HepG2 (cell line): ENCODE data around the gene CARMIL1. TPM values are rescaled to one million over a fixed set of nuclear protein-coding genes. Genes with fewer than 3 reads are reported as not detected.

ENCODE experiments used
- ETS1 ChIP-seq: sonication (generic); formaldehyde crosslinking; IDR thresholded peaks from 2 replicates; pipeline ENCODE4 v1.4.0; 2020; ENCODE audit warnings: missing genetic modification reagents
- HINFP ChIP-seq: sonication (generic); formaldehyde crosslinking; IDR thresholded peaks from 2 replicates; pipeline ENCODE4 v1.4.0; 2020; ENCODE audit warnings: low read depth, mild to moderate bottlenecking, missing genetic modification reagents
- KLF11 ChIP-seq: IDR thresholded peaks from 2 replicates; pipeline ENCODE4 v1.6.1; 2016; ENCODE audit warnings: missing compliant biosample characterization
- MED1 ChIP-seq: sonication (generic); formaldehyde crosslinking; IDR thresholded peaks from 2 replicates; pipeline ENCODE4 v1.4.0; 2020; ENCODE audit warnings: missing genetic modification reagents
- POLR2AphosphoS5 ChIP-seq: IDR thresholded peaks from 2 replicates; pipeline ENCODE4 v1.6.1; 2012; ENCODE audit warnings: low read depth, low read length
- SP4 ChIP-seq: sonication (generic); formaldehyde crosslinking; IDR thresholded peaks from 2 replicates; pipeline ENCODE4 v1.8.1; 2023; ENCODE audit warnings: mild to moderate bottlenecking, missing genetic modification reagents
- TBX2 ChIP-seq: sonication (generic); formaldehyde crosslinking; IDR thresholded peaks from 2 replicates; pipeline ENCODE4 v1.5.0; 2020; ENCODE audit warnings: missing genetic modification reagents, mild to moderate bottlenecking, borderline replicate concordance
- ZNF3 ChIP-seq: IDR thresholded peaks from 2 replicates; pipeline ENCODE4 v1.7.0; 2017; ENCODE audit warnings: inconsistent platforms
- ZNF775 ChIP-seq: sonication (generic); formaldehyde crosslinking; IDR thresholded peaks from 2 replicates; pipeline ENCODE4 v1.4.0; 2020; ENCODE audit warnings: missing genetic modification reagents, mild to moderate bottlenecking, moderate library complexity, borderline replicate concordance
- ZNF841 ChIP-seq: sonication (generic); formaldehyde crosslinking; IDR thresholded peaks from 2 replicates; pipeline ENCODE4 v1.8.1; 2023; ENCODE audit warnings: missing genetic modification reagents, borderline replicate concordance
- ZNF883 ChIP-seq: sonication (generic); formaldehyde crosslinking; IDR thresholded peaks from 2 replicates; pipeline ENCODE4 v1.5.1; 2020; ENCODE audit warnings: mild to moderate bottlenecking, missing genetic modification reagents; ENCODE audit errors: not compliant biosample characterization
- ZSCAN20 ChIP-seq: sonication (generic); formaldehyde crosslinking; IDR thresholded peaks from 2 replicates; pipeline ENCODE4 v1.4.0; 2020; ENCODE audit warnings: missing genetic modification reagents, mild to moderate bottlenecking, borderline replicate concordance
- polyA plus RNA-seq, 8 experiments: library from polyadenylated mRNA; depleted of rRNA in 3 of 8; stranded (reverse) in 7 of 8; unstranded in 1 of 8; fragments of >200 nt; fragmentation: Illumina TruSeq in 4 of 8; extraction: Trizol in 4 of 8; gene quantifications; 2 replicates each; pipeline versions ENCODE4 v1.2.1 to v1.2.3, GENCODE V29; 2011 to 2016; ENCODE audit warnings: low read depth in 4 of 8, missing spikeins in 1 of 8, mixed read lengths in 1 of 8; ENCODE audit not compliant: insufficient read depth in 1 of 8
- total RNA-seq, 5 experiments: library from RNA; depleted of rRNA; stranded (reverse); fragments of >200 nt; fragmentation: Illumina TruSeq; extraction: Trizol; gene quantifications; 2 replicates each; pipeline ENCODE4 v1.2.3, GENCODE V29; 2016; ENCODE audit warnings: low read depth in 1 of 5
- TF ChIP-seq, protein P1 (sequence below): sonication (generic); formaldehyde crosslinking; IDR thresholded peaks from 2 replicates; pipeline ENCODE4 v1.5.0; 2020; ENCODE audit warnings: mild to moderate bottlenecking, missing genetic modification reagents, borderline replicate concordance
- TF ChIP-seq, protein P2 (sequence below): IDR thresholded peaks from 2 replicates; pipeline ENCODE4 v1.6.1; 2016; ENCODE audit warnings: mild to moderate bottlenecking
- TF ChIP-seq, protein P3 (sequence below): sonication (generic); formaldehyde crosslinking; IDR thresholded peaks from 2 replicates; pipeline ENCODE4 v1.4.0; 2020; ENCODE audit warnings: missing genetic modification reagents

Gene CARMIL1
- total and polyA plus RNA-seq, 2 of the 13 experiments (the other 11 are each of a cell fraction or from before 2014, with no cell fraction given), result 1.8 to 2.6 TPM

DNA sequence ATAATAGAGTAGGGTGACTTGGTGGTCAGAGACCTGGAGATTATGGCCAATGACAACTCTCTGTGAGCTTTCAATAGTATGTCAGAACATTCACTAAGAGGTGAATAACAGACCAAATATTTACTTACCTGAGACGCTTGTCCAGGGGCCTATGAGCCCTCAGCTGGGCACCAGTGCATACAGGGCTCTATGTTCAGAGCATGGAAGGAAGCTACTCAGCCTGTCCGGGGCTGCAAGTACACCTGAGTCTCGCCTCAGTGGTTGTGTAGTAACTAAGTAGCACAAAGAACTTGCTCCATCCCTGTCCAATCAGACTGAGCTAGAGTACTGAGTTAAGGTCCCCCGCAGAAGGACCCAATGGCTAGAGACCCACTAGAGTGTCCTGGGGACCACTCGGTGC lies 361.3 kb downstream of the CARMIL1 start (continued):
- TF ChIP-seq, protein P1, sequence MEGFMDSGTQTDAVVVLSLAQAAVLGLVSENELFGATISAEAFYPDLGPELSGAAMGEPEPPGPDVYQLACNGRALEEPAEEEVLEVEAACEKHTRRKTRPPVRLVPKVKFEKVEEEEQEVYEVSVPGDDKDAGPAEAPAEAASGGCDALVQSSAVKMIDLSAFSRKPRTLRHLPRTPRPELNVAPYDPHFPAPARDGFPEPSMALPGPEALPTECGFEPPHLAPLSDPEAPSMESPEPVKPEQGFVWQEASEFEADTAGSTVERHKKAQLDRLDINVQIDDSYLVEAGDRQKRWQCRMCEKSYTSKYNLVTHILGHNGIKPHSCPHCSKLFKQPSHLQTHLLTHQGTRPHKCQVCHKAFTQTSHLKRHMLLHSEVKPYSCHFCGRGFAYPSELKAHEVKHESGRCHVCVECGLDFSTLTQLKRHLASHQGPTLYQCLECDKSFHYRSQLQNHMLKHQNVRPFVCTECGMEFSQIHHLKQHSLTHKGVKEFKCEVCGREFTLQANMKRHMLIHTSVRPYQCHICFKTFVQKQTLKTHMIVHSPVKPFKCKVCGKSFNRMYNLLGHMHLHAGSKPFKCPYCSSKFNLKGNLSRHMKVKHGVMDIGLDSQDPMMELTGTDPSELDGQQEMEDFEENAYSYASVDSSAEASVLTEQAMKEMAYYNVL (CRISPR knock-in tag), result peak; percentile 62; the same call in 1 of the 2 replicates
- TF ChIP-seq MED1 (CRISPR knock-in tag), result peak; percentile 69
- TF ChIP-seq ZSCAN20 (CRISPR knock-in tag), result no peak
- TF ChIP-seq POLR2AphosphoS5, result no peak
- TF ChIP-seq SP4, result no peak
- TF ChIP-seq, protein P2, sequence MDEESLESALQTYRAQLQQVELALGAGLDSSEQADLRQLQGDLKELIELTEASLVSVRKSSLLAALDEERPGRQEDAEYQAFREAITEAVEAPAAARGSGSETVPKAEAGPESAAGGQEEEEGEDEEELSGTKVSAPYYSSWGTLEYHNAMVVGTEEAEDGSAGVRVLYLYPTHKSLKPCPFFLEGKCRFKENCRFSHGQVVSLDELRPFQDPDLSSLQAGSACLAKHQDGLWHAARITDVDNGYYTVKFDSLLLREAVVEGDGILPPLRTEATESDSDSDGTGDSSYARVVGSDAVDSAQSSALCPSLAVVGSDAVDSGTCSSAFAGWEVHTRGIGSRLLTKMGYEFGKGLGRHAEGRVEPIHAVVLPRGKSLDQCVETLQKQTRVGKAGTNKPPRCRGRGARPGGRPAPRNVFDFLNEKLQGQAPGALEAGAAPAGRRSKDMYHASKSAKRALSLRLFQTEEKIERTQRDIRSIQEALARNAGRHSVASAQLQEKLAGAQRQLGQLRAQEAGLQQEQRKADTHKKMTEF (CRISPR knock-in tag), result peak; percentile 40; the same call in 1 of the 2 replicates
- no peak for TF ChIP-seq KLF11
- TF ChIP-seq ZNF883 (CRISPR knock-in tag), result no peak
- TF ChIP-seq TBX2 (CRISPR knock-in tag), result peak; percentile 32; the same call in 1 of the 2 replicates
- TF ChIP-seq, protein P3, sequence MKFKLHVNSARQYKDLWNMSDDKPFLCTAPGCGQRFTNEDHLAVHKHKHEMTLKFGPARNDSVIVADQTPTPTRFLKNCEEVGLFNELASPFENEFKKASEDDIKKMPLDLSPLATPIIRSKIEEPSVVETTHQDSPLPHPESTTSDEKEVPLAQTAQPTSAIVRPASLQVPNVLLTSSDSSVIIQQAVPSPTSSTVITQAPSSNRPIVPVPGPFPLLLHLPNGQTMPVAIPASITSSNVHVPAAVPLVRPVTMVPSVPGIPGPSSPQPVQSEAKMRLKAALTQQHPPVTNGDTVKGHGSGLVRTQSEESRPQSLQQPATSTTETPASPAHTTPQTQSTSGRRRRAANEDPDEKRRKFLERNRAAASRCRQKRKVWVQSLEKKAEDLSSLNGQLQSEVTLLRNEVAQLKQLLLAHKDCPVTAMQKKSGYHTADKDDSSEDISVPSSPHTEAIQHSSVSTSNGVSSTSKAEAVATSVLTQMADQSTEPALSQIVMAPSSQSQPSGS (CRISPR knock-in tag), result 0 out of 2 replicates have a peak, but pooled peaks have one; percentile 45
- no peak for TF ChIP-seq ETS1 (CRISPR knock-in tag)
- no peak for TF ChIP-seq ZNF775 (CRISPR knock-in tag)
- no peak for TF ChIP-seq ZNF3 (CRISPR knock-in tag)
- no peak for TF ChIP-seq ZNF841
- TF ChIP-seq HINFP (CRISPR knock-in tag), result no peak
